Heart left ventricle (tissue), 13 donors: Measurements from ENCODE around the gene APEX2.

Experiments used
- CTCF ChIP-seq, 12 donors: fragments of 200-600 bp; sonication (generic) in 4 of 12; IDR thresholded peaks; one replicate each; pipeline versions ENCODE4 v1.5.0 to v1.8.0; 2018 to 2022; ENCODE audit warnings: antibody characterized with exemption in 12 of 12, mild to moderate bottlenecking in 5 of 12
- POLR2A ChIP-seq, 2 donors: fragments of 450-650 bp; IDR thresholded peaks; one replicate each; pipeline ENCODE4 v1.6.1; 2017; ENCODE audit warnings: antibody characterized with exemption in 2 of 2, mild to moderate bottlenecking in 2 of 2, moderate library complexity in 2 of 2
- donor health status: ischemic (EF 13 %, LVEDD 7.1; RV severe dilation, severe dysfunction).
- donor health status: DM: no; HTN: yes; CAD: no.
- donor health status: DM: no; HTN: no; CAD: no.
- donor health status: ischemic (EF 25% LVEDD 6.9; RV normal size, moderate dysfunction).
- donor health status: ischemic (EF 25% LVEDD 5.7; RV mildly dilated, moderate dysfunction).
- donor health status: ischemic (EF 35%, LVEDD 5.7; RV mildly dilated, moderate dysfunction).
- donor health status: nonischemic (EF 11% LVEDD 7.7; RV severe dilation, severe dysfunction).
- donor health status: DM: yes; HTN: yes; CAD: no.
- donor health status: PGD.
- donor health status: ischemic (EF 29% LVEDD 5.4; RV normal size, mild dysfunction).
- donor health status: nonischemic (EF 23%, LVEDD 6.1; RV moderate dilation, normal function).

- TF ChIP-seq CTCF (IDR thresholded peaks at IDR 0.05) (no peak), POLR2A (IDR thresholded peaks at IDR 0.05) (no peak)
Measured at GRCh38 chrX:54964766-54965497, 35.2 kb upstream of the APEX2 start.
